GM21786 (cell line): Measurements from ENCODE around the gene ZNF747.
A peak's percentile ranks its signal among the peaks of the same experiment; 100 is the strongest.
"Not testable (repeated sequence)": the region's sequence is repeated elsewhere in the genome, so short reads cannot be mapped to it uniquely, and the experiment has no call there.

Source experiments
- ATAC-seq: cut with Tn5 transposase; IDR thresholded peaks from one replicate; pipeline ENCODE4 v1.9.1; 2021; ENCODE audit not compliant: unreplicated experiment

ZNF747 gene

GRCh38 chr16:30535106-30535776 is 583 bp upstream of the ZNF747 start:
- peak; percentile 8 for ATAC-seq

GRCh38 chr16:30533748-30534367 is 800 bp downstream of the ZNF747 start:
- peak; percentile 13 for ATAC-seq

- no peak for ATAC-seq
These were observed 1.5 kb downstream of the ZNF747 start for GRCh38 chr16:30533146-30533522.

- no peak for ATAC-seq
These were observed 2.1 kb downstream of the ZNF747 start for GRCh38 chr16:30532285-30533145.

GRCh38 chr16:30530163-30531037 is 4.3 kb downstream of the ZNF747 start:
- ATAC-seq: no peak

GRCh38 chr16:30528799-30529457 is 5.7 kb downstream of the ZNF747 start:
- no peak for ATAC-seq

GRCh38 chr16:30527635-30528178 is 7.0 kb downstream of the ZNF747 start:
- ATAC-seq: no peak

- ATAC-seq: peak; percentile 88
These were observed 7.6 kb downstream of the ZNF747 start for GRCh38 chr16:30526823-30527634.

- peak; percentile 4 for ATAC-seq
These were observed 8.4 kb downstream of the ZNF747 start, which contains the start of gene ZNF768 for GRCh38 chr16:30526137-30526822. ZNF768 (minus strand) TSS chr16:30526566; CDS start chr16:30526413, 153 bp downstream.

- ATAC-seq: no peak
These were observed 8.9 kb downstream of the ZNF747 start for GRCh38 chr16:30525844-30526136.

GRCh38 chr16:30524575-30525568 is 9.8 kb downstream of the ZNF747 start:
- ATAC-seq: no peak

- no peak for ATAC-seq
These were observed 10.7 kb downstream of the ZNF747 start for GRCh38 chr16:30523768-30524574.

- ATAC-seq: not testable (repeated sequence)
These were observed 11.8 kb downstream of the ZNF747 start for GRCh38 chr16:30522702-30523463.

- no peak for ATAC-seq
These were observed 12.6 kb downstream of the ZNF747 start for GRCh38 chr16:30521873-30522641.

- ATAC-seq: no peak
These were observed 13.2 kb downstream of the ZNF747 start for GRCh38 chr16:30521476-30521872.
